Stimulated activated CD8-positive, alpha-beta memory T cell treated with anti-CD3 and anti-CD28 coated beads, Interleukin-4, amount 100 ng/mL, for 4 hours (primary cell): Measurements from ENCODE around the gene ALAS1.

Experiments used
- DNase-seq, 2 donors: peaks; one replicate each; pipeline ENCODE4 v3.0.0-alpha.2; 2020; ENCODE audit warnings: low read depth in 2 of 2, low spot score in 1 of 2

The ALAS1 gene

GRCh38 chr3:52248816-52249547 lies 51.0 kb downstream of the ALAS1 start:
- DNase-seq = no peak

- no peak for DNase-seq
Observed at GRCh38 chr3:52249683-52250082, 51.7 kb downstream of the ALAS1 start.

GRCh38 chr3:52250122-52250521 lies 52.2 kb downstream of the ALAS1 start:
- DNase-seq = no peak

- DNase-seq = peak; percentile 67 to 82
Observed at GRCh38 chr3:52253314-52254304, 55.6 kb downstream of the ALAS1 start.

DNA sequence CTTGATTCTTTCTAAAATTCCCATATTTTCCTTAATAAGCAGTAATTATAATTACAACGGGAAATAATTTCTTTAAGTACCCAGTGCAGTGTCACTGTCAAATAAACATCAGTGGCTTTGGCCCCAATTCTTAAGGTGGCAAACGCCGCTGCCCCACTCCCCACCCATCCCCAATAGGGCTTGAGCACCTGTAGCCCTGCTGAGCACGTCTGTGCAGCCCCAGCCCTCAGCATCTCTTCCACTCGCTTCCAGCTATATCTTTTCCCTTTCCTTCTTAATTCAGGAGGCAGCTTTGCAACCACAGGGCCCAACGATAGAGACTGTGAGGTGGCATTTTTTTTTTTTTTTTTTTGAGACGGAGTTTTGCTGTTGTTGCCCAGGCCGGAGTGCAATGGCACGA lies 56.6 kb downstream of the ALAS1 start:
- DNase-seq = no peak

DNA sequence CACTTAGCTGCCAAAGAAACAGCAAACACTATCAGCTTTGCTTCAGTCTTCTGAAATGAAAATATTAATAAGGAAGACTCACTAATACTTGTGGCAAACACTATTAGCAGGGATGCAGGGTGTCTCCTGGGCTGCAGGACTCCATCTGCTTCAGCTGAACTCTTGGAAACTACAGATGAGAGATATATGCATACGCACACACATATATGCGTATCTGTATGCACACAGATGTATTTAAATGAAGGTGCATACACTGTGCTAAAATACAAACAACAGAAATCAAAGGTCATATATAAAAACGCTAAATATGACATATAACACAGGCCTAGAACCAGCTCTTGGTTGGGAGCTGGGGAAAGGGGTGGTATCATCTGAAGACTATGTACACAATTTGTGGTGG lies 58.2 kb downstream of the ALAS1 start:
- DNase-seq = no peak

GRCh38 chr3:52256622-52257021 lies 58.7 kb downstream of the ALAS1 start:
- no peak for DNase-seq

GRCh38 chr3:52257911-52258310 lies 60.0 kb downstream of the ALAS1 start:
- no peak for DNase-seq

DNA sequence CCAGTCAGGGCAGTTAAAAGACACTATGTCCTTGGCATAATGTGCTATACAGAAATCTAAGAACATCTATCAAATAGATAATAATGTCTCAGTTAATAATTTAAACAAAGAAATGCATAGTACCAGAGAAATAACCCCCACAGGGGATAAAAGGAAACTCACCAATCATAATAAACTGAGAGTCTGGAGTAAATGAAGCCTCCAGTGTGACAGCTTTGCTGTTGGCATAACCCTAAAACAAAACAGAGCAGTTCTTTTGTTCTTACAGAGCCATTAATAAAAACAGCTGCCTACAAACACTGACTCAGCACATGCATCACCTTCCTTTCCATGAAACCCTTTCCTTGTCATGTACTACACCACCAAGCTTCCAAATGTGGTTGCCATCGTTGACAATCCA lies 61.1 kb downstream of the ALAS1 start:
- DNase-seq = no peak

DNA sequence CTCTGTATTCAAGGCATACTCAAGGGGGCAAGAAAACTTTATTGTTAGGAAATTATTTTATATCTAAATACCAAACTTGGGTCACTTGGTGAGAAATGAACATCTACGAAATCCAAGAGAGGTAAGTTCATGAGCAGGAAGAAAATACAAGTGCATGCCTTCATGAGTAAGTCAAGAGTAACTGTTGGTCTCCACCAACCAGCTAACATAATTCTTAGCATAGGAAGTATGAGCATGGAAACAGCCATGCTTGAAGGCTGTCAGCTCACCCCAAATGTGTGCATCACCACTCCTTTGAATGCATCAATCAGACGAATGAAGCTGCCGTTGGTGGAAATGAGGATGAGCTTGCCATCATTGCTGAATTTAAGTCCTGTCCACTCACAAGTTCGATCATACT lies 61.5 kb downstream of the ALAS1 start:
- no peak for DNase-seq

DNA sequence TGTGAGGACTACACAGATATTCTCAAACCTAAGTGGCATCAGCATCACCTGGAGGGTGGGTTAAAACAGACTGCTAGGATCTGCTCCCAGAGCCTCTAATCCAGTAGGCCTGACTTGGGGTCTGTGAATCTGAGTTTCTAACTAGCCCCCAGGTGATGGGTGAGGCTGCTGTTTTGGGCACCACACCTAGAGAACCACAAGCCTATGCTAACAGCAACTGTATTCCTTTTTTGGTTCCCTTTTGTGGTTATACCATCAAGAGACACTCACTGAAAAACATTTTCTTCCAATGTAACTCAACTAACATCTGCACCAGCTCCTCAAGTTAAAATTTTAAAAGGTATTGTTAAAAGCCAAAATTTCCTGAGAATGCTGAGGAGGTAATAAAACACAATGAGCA lies 64.5 kb downstream of the ALAS1 start:
- no peak for DNase-seq
